Forelimb muscle (tissue), 1 donor: ENCODE data around the gene EIF2AK3. TPM values are rescaled to one million over a fixed set of nuclear protein-coding genes. Genes with fewer than 3 reads are reported as not detected.

Source experiments
- DNase-seq: peaks from one replicate; pipeline ENCODE4 v3.0.0-alpha.2; 2013; ENCODE audit warnings: low read depth
- polyA plus RNA-seq: library from polyadenylated mRNA; unstranded; fragments of 120-200 nt; gene quantifications from one replicate; pipeline ENCODE4 v1.2.1, GENCODE V29; 2013; ENCODE audit not compliant: insufficient read length

Gene EIF2AK3
- polyA plus RNA-seq, 1 donor, result 15.7 TPM

DNA sequence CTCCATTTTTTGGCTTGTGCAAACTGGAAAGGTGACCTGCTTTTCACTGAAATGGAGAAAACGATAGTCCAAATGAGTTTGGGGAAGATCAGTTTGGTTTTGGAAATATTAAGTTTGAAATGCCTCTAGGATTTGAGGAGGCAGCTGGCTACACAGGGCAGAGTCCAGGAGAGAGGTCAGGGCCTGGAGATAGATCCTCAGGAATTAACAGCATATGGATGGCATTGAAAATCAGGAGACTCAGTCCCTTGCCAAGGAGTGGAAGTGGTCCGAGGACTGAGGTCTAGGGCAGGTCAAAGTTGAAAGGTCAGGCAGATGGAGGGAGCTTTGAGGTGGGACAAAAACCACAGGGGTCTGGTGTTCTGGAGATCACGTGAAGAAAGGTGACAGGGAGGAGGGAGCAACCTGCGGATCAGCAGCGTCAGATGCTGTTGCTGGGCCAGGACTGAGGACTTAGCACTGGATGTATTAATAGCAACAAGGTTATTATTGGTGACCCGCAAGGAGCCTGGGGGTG is 83.7 kb downstream of the EIF2AK3 start:
- DNase-seq, result no peak

DNA sequence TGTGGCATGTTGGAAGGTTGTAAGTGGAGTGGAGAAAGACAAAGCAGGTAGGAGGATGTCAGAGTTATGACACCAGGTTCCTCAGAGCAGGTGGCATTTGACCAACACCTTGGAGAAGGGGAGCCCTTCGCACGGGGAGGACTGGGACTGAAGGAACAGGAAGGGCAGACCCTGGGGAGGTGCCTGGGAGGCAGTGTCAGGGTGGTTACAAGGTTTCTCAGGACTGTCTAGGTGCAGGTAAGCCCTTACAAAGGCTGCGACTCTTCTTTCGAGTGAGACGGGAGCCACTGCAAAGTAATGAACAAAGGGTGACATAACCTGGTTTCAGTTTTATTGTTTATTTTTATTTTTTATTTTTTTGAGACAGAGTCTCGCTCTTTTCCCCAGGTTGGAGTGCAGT is 84.6 kb downstream of the EIF2AK3 start:
- no peak for DNase-seq

DNA sequence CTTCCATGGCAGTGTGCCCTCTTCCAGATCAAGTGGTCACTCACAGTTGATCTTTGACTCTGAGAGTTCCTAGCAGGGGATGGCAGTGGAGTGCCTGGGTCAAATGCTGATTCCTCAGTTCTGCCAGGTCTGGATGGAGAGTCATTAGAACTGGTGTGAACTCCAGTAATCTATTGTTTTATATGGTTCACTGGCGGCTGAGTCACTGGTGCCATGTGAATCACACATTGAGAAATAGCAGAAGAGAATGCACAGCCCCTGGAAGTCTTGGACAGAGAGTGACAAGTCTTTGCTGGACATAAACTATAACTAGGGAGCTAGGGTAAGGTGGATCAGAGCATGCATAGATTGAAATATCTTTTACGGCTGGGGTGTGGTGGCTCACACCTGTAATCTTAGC is 86.9 kb downstream of the EIF2AK3 start:
- DNase-seq, result no peak

DNA sequence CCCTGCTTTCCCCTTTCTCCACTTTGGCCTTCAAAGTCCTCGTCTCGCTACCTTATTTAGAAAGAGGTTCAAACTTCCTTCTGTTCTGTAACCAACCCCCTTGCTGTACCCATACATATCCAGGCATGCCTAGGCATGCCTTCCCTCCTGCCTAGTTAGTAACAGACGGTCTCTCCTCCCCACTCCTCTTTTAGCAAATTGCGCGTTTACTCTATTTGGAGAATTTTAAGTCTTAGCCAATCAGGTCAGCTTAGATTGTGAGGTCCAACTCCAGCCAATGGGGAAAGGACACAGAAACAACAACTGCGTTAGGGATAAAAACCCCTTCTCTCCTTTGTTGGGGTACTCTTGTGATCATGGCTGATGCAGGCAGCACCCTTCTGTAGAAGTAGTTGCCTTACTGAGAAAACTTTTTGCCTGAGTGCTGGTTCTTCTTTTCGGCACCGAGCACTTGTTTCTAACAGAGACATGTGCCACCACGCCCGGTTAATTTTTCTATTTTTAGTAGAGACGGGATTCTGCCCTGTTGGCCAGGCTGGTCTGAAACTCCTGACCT is 88.8 kb downstream of the EIF2AK3 start:
- no peak for DNase-seq

DNA sequence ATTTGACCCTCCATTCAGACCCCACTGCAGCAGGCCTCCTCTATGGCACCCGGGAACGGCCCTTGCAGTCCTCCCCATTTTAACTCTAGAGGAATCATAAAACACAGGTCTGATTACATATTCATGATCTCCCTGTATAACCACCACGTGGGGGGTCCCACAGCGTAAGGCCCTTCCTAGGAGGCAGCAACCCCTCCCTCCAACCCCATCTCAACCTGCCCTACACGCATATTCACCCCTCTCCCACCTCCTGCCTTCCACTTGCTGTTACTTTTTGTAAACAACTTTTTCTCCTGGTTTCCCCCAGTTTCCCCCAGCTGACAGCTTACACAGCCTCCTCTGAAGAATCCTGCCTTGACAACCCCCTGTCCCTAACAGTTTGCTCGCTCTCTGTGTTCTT is 89.6 kb downstream of the EIF2AK3 start:
- DNase-seq, result no peak

DNA sequence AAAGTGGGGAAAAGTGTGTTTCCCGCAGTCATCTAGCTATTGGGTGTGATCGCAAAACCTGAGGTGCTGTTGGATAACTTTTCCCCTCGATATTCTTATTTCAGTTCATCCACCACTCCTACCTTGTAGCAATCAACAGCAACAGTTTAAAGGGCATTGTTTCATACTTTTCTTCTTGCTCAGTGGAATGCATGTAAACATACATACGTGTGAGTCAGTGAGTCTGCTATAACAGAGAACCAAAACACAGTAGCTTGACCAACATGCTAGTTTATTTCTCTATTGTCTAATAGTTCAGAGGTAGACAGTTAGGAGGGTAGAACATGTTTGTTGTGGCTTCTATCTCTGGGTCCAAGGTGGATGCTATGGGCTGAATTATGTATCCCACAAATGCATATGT is 97.2 kb downstream of the EIF2AK3 start:
- no peak for DNase-seq

DNA sequence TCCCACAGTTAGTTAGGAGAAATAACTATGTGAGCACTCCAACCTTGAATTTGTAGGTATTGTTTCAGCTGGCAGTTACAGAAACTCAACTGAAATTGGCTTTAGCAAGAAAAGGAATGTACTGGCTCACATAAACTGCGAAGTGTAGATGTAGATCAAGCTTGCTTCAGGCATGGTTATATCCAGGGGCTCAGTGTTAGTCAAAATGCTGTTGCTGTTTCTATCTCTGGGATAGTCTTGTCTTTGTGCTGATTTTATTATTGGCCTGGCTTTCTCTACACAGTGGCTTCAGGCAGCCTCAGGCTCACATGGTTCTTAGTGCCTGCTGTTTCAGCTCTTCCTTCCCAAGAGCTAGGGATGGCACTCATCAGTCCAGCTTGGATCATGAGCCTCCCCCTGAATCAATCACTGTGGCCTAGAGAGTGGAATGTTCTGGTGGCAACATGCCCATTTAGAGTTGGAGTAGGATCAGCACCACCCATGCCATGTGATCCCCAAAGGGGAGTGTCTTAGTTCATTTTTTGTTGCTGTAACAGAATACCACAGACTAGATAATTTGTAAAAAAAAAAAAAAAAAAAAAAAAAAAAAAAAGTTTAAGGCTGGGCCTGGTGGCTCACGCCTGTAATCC is 105.7 kb downstream of the EIF2AK3 start:
- no peak for DNase-seq

DNA sequence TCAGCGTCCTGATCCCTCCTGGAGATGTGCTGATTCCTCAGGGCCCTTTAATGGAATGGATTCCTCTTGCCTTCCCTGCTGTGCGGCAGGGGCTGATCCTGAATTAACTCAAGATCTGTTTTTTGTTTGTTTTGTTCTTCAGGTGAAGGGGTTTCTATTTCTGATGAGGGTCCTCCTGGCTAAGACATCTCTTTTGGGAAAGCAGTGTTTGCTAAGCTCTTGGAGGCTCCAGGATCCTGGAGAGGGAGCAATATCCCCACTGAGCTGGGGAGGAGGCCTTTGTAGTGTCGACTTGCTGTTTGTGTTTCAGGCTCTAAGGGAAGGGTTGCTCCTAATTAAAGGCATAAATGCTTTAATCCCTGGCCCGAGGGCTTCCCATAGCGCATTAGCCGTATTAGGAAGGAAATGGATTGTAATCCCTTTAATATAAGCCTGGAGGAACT is 109.5 kb downstream of the EIF2AK3 start:
- DNase-seq, result no peak

Other genes with a start within 250 kb of the EIF2AK3 start
- gene FOXI3, start 174.8 kb downstream of the EIF2AK3 start, polyA plus RNA-seq, result 0.05 TPM
- 22.6 TPM for gene RPIA, start 64.2 kb upstream of the EIF2AK3 start, polyA plus RNA-seq